GM12878 (cell line): ENCODE data around the gene DIAPH3. TPM values are rescaled to one million over a fixed set of nuclear protein-coding genes. Genes with fewer than 3 reads are reported as not detected.

Experiments used
- ATAC-seq: fragments of 200-7000 bp; cut with Tn5 transposase; 3 replicates; pipeline ENCODE4 v1.9.1; 2020; ENCODE audit warnings: mild to moderate bottlenecking, moderate library complexity
- BruUV-seq: library from RNA; stranded (reverse); fragments of 400-500 nt; replicated peaks from 2 replicates; lab custom pipeline; 2021; lab: Mats Ljungman, UMichigan
- CTCF ChIA-PET: fragments of 300-600 bp; sonication (Branson Sonifier 250); formaldehyde crosslinking; extraction: SDS; loops from one replicate; lab custom pipeline; 2021; ENCODE audit warnings: inconsistent platforms; lab: Yijun Ruan, JAX
- POLR2A ChIA-PET: fragments of 350-600 bp; formaldehyde crosslinking; extraction: SDS; loops from one replicate; lab custom pipeline; 2021; ENCODE audit warnings: inconsistent platforms; lab: Charles Lee
- RAD21 ChIA-PET: fragments of 300-600 bp; sonication (Branson Sonifier 250); formaldehyde crosslinking; loops from one replicate; lab custom pipeline; 2023; ENCODE audit warnings: antibody characterized with exemption; ENCODE audit not compliant: unreplicated experiment; lab: Charles Lee
- SMC1A ChIA-PET: fragments of 300-600 bp; sonication (Branson Sonifier 250); formaldehyde crosslinking; loops from one replicate; lab custom pipeline; 2023; ENCODE audit not compliant: unreplicated experiment, uncharacterized antibody; lab: Charles Lee
- DNase-seq: peaks from one replicate; pipeline ENCODE4 v3.0.0-alpha.2; 2011; ENCODE audit warnings: low read depth, low spot score
- FAIRE-seq: peaks from 3 replicates; lab custom pipeline; 2011; peaks lifted over from hg19 to GRCh38; lab: Jason Lieb, UNC
- H2AFZ ChIP-seq: 2 replicates; pipeline ENCODE4 v1.6.0; 2011; ENCODE audit warnings: low read depth, low read length, control low read depth; ENCODE audit not compliant: control insufficient read depth
- H3K27ac ChIP-seq: 2 replicates; pipeline ENCODE4 v1.5.1; 2011; ENCODE audit warnings: control low read depth; ENCODE audit not compliant: control insufficient read depth, insufficient read depth
- H3K27me3 ChIP-seq, 2 experiments: replicated peaks in 1 of 2; 2 replicates each; pipeline versions ENCODE4 v1.6.0 to v1.6.1; 2011; ENCODE audit warnings: low read length in 1 of 2; ENCODE audit not compliant: control insufficient read depth in 2 of 2, insufficient read depth in 2 of 2
- H3K36me3 ChIP-seq, 2 experiments: 2 replicates each; pipeline ENCODE4 v1.5.1; 2011; ENCODE audit warnings: low read length in 1 of 2; ENCODE audit not compliant: control insufficient read depth in 2 of 2, insufficient read depth in 2 of 2
- H3K4me1 ChIP-seq: 2 replicates; pipeline ENCODE4 v1.6.1; 2011; ENCODE audit warnings: mild to moderate bottlenecking, low read length, moderate library complexity, mixed read lengths; ENCODE audit not compliant: control insufficient read depth, insufficient read depth
- H3K4me2 ChIP-seq: 2 replicates; pipeline ENCODE4 v1.6.0; 2011; ENCODE audit warnings: control low read depth; ENCODE audit not compliant: control insufficient read depth, insufficient read depth
- H3K4me3 ChIP-seq: fragments of 200-600 bp; sonication (generic); 2 replicates; pipeline ENCODE4 v1.5.1; 2016
- H3K79me2 ChIP-seq: 2 replicates; pipeline ENCODE4 v1.6.0; 2011; ENCODE audit warnings: low read length; ENCODE audit not compliant: control insufficient read depth, insufficient read depth
- H3K9ac ChIP-seq: 2 replicates; pipeline ENCODE4 v1.8.0; 2011; ENCODE audit warnings: low read length, control low read depth, mixed read lengths; ENCODE audit not compliant: control insufficient read depth, insufficient read depth
- H3K9me3 ChIP-seq: replicated peaks from 3 replicates; pipeline ENCODE4 v1.5.1; 2011; ENCODE audit warnings: mild to moderate bottlenecking, low read length; ENCODE audit not compliant: control insufficient read depth, insufficient read depth
- H4K20me1 ChIP-seq: 2 replicates; pipeline ENCODE4 v1.6.0; 2011; ENCODE audit not compliant: control insufficient read depth, insufficient read depth
- FOXK2 ChIP-seq: fragments of 450-650 bp; IDR thresholded peaks from 2 replicates; pipeline ENCODE4 v1.6.1; 2017; ENCODE audit warnings: mild to moderate bottlenecking, moderate library complexity
- JUND ChIP-seq: IDR thresholded peaks from 2 replicates; pipeline ENCODE4 v1.6.1; 2012; ENCODE audit warnings: low read depth, mild to moderate bottlenecking, low read length, improper control_type of control experiment, moderate library complexity
- LARP7 ChIP-seq: fragments of 450-650 bp; IDR thresholded peaks from 2 replicates; pipeline ENCODE4 v1.6.1; 2017; ENCODE audit warnings: mild to moderate bottlenecking
- NKRF ChIP-seq: fragments of 450-650 bp; conservative IDR thresholded peaks from 2 replicates; pipeline ENCODE4 v1.6.1; 2017; ENCODE audit warnings: mild to moderate bottlenecking, moderate library complexity
- NRF1 ChIP-seq: conservative IDR thresholded peaks from 2 replicates; pipeline ENCODE4 v1.6.1; 2011; ENCODE audit warnings: mild to moderate bottlenecking, low read depth, low read length, improper control_type of control experiment
- POLR2AphosphoS5 ChIP-seq: IDR thresholded peaks from 2 replicates; pipeline ENCODE4 v1.6.1; 2011; ENCODE audit warnings: mild to moderate bottlenecking, low read length, inconsistent platforms
- PRDM15 ChIP-seq: fragments of 450-650 bp; formaldehyde crosslinking; IDR thresholded peaks from 2 replicates; pipeline ENCODE4 v1.4.0; 2020; ENCODE audit warnings: mild to moderate bottlenecking, moderate library complexity
- TBL1XR1 ChIP-seq: IDR thresholded peaks from 2 replicates; pipeline ENCODE4 v1.6.1; 2012; ENCODE audit warnings: low read depth, low read length, improper control_type of control experiment
- WGBS: methylation state at CpG from one replicate; pipeline ENCODE4 v1.1.6; 2016; ENCODE audit warnings: low lambda C conversion rate; ENCODE audit not compliant: insufficient replicate concordance, insufficient coverage; ENCODE audit errors: missing lambda C conversion rate; 5-methylcytosine and 5-hydroxymethylcytosine counted together
- in situ Hi-C: fragments of 300-500 bp; cut with MboI; formaldehyde crosslinking; loops from 9 replicates; pipeline ENCODE4 v1.14.3; 2018; ENCODE audit warnings: mixed read lengths
- intact Hi-C: fragments of 100-400 bp; cut with micrococcal nuclease; formaldehyde crosslinking; loops from one replicate; pipeline ENCODE4 v1.14.2; 2022; ENCODE audit not compliant: unreplicated experiment
- polyA plus RNA-seq, 11 experiments: library from polyadenylated mRNA; depleted of rRNA in 4 of 11; unstranded in 6 of 11; stranded (reverse) in 5 of 11; fragments of >200 nt; fragmentation: Nextera tagmentation in 4 of 11; fragmentation: Illumina TruSeq in 1 of 11; extraction: Ambion mirVana in 4 of 11; extraction: Trizol in 1 of 11; gene quantifications; 1 replicate in 1 of 11; 2 replicates in 10 of 11; pipeline versions ENCODE4 v1.2.1 to v1.2.3, GENCODE V29; 2011 to 2016; ENCODE audit warnings: inconsistent platforms in 2 of 11, missing spikeins in 2 of 11, low read depth in 1 of 11
- total RNA-seq, 4 experiments: library from RNA; depleted of rRNA in 3 of 4; stranded (reverse); fragments of >200 nt in 3 of 4; fragmentation: Illumina TruSeq in 1 of 4; extraction: Trizol in 1 of 4; gene quantifications; 2 replicates each; pipeline versions ENCODE4 v1.2.1 to v1.2.3, GENCODE V29; 2013 to 2021

DIAPH3 gene
- total and polyA plus RNA-seq, 10 of the 15 experiments (the other 5 are each of a cell fraction or from before 2014, with no cell fraction given), result 10.1 to 25.2 (median 15.4) TPM

- ChIA-PET SMC1A (interaction anchor here (1.2 to 2.2 kb wide), 3 partner anchors 12 to 25 kb away, joined by 3 to 6 read pairs (median 6); no protein-coding TSS in a partner anchor), POLR2A (no interaction called here), RAD21 (no interaction called here), CTCF (interaction anchor here (0.9 to 1.7 kb wide), 2 partner anchors 17 to 49 kb away, joined by 3 to 4 read pairs; no protein-coding TSS in a partner anchor)
- H3K4me1 ChIP-seq, result no peaks in the 10 kb centered on the region
- H3K27ac ChIP-seq, result no peak overlapping the region
- no peak for FAIRE-seq
- H3K79me2 ChIP-seq, result no peaks in the 10 kb centered on the region
- H3K4me3 ChIP-seq, result no peak overlapping the region
- DNase-seq, result no peak
- no TSS peak for BruUV-seq
- H2AFZ ChIP-seq, result no peak overlapping the region
- 95% methylated on average over 1 of the region's 1 CpG for WGBS
- H3K4me2 ChIP-seq, result no peak overlapping the region
- H4K20me1 ChIP-seq, result no peaks in the 10 kb centered on the region
- in situ Hi-C loops, result no loop called here
- no peak overlapping the region for H3K9ac ChIP-seq
- no peaks in the 10 kb centered on the region for H3K36me3 ChIP-seq
- no peak for ATAC-seq
- peaks cover 4% of the 10 kb centered on the region; the same call in 1 of the 3 replicates for H3K9me3 ChIP-seq
- intact Hi-C loops, result no loop called here
- TF ChIP-seq PRDM15 (CRISPR knock-in tag) (no peak), LARP7 (no peak), JUND (no peak), POLR2AphosphoS5 (no peak), NRF1 (no peak), NKRF (no peak), FOXK2 (no peak), TBL1XR1 (no peak)
- no peaks in the 10 kb centered on the region for H3K27me3 ChIP-seq
Measured at GRCh38 chr13:59924256-59924655, 239.5 kb downstream of the DIAPH3 start.
